ENCODE results near the gene FBN1.

FBN1 gene

GRCh38 chr15:48617619-48618018, 27.9 kb downstream of the FBN1 start:
- no peak for DNase-seq

GRCh38 chr15:48616216-48616615, 29.3 kb downstream of the FBN1 start:
- no peak for DNase-seq

DNA sequence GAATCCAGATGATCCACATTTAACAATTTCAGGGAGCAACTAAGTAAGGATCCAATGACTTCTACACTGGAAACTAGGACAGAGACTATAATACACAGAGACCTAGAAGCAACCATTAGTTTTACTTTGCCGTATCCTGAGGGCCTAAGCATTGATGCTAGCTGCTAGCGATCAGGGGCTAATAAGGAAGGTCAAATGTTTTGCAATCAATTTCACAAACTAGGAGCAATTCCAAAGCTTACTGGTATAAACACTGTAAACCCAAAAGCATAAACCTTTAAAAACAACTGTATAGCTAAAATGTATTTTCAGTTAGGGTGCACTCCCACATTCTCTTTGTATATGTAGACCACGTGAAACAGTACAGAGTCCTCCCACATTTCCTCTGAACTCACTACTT, 31.5 kb downstream of the FBN1 start:
- DNase-seq = no peak

DNA sequence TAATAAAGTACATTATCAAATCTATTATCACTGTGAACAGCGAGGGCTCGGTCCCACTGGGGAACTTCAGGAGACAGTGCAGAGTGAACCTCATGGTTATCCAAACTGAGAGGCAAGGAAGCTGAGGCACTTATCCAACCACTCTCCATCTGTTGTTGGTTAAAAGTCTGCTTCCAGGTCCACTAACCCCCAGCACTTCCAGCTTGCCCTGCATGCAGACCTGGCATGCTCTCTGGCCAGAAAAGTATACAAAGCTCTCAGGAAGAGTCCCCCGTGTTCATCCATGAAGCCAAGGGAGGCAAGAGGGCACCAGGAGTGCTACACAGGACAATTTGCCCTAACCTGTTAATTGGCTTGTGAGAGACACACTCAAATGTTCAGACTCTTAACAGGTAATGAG, 36.0 kb downstream of the FBN1 start:
- no peak for DNase-seq

DNA sequence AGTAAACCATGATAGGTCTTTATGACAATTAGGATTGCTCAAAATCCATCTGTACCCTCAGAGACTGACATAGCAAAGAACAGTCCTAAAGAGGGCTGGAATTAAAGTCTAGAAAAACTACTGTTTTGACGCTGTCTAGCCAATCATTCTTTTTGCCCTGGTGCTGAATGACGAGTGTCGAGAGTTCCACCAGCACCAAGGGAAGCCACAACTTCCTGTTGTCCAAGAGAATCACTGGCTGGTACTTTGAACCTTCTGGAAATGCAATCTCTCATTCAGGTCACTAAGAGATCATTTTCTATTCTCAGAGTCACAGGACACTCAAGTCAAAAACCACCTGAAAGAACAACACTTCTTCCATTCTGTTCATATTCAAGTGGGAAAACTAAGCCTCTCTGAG, 37.7 kb downstream of the FBN1 start:
- DNase-seq = no peak

GRCh38 chr15:48604567-48604966, 40.9 kb downstream of the FBN1 start:
- no peak for DNase-seq

GRCh38 chr15:48603922-48604321, 41.6 kb downstream of the FBN1 start:
- DNase-seq = no peak

DNA sequence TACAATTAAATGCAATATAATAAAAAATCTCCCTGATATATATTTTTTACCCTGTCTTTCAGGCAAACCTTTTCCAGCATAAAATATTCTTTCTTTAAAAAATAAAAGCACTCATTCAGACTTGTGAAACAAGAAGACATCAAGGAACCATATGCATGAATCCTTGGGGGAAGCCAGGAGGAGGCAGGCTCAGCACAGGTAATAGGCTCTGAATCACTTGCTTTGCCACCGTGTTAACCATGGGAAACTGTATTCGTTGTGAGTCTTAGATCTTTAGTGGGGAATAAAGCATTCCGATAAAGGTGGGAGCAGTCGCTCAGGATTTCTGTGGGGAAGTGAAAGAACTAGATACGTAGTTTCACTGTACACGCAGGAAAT, 42.4 kb downstream of the FBN1 start:
- DNase-seq = no peak

DNA sequence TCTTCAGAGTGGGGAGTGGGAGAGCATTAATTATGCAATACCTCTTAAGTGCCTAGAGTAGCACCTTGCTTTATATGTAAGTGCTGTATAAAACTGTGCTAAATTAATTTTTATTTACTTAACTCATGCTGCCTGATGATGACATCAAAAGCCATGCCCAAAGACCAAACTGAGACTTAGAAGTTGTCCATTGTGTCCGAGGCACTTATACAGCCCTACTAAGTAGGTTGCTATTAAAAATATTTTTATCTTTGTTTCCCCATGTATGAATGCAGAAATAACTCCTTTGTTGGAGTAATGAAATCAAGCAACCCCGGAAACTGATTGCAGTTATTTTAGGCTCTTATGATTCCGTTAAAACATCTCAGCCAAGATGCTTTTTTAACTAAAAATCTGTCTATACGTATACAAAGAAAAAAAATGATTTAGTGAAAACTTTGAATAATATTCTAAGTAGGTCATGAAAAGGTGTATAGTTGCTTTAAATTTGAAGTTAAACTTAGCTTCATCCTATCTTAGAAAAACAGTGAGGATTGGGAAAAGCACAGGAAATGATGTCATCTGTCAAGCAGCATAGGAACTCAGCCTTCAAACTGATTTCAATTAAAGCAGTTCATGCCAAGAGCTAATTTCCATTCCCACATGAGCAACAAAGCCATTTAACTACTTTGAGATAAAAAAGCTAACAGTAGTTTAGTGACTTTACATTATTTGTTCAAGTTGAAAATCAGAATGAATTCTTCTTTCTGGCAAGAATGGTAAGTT, 43.0 kb downstream of the FBN1 start:
- no peak for DNase-seq

- DNase-seq = no peak
Measured at GRCh38 chr15:48601095-48601494, 44.4 kb downstream of the FBN1 start.

DNA sequence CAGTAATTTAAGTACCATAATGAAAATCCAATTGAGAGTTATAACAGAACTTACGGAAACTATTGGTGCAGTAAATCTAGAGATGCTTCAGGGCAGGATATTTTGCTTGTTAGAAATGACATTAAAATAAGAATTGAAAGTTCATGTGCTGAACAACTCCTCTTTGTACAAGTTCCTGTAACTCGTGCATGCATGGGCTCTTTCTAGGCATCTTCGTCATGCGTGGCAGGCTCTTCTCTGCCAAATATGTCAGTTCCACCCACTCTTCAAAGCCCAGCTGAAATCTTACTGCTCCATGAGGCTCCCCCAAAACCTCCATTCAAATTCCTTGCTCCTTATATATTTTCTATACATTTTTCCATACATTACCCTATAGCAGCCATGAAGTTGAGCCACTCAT, 48.7 kb downstream of the FBN1 start:
- DNase-seq = no peak

- DNase-seq = no peak
Measured at GRCh38 chr15:48596415-48596814, 49.1 kb downstream of the FBN1 start.

DNA sequence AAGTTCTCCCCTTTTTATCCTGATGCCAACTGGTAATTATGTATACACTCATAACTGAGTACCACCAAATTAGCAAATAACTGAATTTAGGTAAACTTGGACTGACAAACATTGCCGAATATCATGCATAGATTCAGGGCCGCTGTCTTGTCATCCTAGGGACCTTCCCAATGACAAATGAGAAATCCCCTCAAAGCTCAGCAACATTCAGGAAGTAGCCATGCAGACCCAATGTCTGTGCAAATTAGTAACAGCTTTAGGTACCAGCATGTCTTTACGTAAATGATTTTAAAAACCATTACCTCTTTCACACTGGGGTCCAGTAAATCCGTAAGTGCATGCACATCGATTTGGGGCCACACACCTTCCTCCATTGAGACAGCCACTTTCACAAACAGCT, 49.5 kb downstream of the FBN1 start:
- no peak for DNase-seq

DNA sequence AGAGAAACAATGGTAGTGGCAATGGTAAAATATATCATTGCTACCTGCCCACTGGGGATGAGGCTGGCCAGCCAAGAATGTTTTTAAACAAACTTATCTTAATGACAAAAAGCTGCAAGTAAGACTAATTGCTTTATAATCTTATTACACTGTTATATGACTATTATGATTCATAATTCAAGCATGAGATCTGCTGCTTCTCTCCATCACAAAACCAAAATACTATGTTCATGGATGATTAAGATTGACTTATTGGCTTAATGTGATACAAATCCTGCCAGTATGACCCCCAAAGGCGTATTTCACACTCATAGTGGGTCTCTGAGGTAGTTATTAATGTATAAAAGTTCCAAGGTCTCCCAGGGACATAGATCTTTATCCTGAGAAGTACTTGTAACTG, 52.6 kb downstream of the FBN1 start:
- no peak for DNase-seq

DNA sequence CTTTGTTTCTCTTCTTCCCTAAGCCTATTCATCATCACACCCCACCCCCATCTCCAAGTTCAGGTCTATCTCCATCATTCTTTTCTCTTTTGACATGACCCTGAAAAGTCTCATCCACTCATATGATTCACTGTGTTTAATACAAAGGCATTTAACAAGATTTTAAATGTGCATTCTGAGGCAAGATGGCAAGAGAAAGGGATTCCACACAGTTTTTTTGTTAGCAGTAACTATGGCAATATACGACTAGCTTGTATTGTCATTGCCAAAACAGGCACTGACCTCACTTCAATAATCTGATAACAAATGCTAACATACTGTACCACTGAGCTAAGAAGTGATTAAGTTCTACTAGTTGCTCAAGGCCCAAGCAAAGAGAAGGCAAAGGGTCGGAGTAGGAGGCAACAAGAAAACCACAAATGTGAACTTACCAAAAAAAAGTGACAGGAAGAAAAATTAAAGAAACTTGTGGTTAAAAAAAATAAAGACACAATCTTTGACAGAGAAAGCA, 53.2 kb downstream of the FBN1 start:
- no peak for DNase-seq

- no peak for DNase-seq
Measured at GRCh38 chr15:48590723-48591122, 54.8 kb downstream of the FBN1 start.

DNA sequence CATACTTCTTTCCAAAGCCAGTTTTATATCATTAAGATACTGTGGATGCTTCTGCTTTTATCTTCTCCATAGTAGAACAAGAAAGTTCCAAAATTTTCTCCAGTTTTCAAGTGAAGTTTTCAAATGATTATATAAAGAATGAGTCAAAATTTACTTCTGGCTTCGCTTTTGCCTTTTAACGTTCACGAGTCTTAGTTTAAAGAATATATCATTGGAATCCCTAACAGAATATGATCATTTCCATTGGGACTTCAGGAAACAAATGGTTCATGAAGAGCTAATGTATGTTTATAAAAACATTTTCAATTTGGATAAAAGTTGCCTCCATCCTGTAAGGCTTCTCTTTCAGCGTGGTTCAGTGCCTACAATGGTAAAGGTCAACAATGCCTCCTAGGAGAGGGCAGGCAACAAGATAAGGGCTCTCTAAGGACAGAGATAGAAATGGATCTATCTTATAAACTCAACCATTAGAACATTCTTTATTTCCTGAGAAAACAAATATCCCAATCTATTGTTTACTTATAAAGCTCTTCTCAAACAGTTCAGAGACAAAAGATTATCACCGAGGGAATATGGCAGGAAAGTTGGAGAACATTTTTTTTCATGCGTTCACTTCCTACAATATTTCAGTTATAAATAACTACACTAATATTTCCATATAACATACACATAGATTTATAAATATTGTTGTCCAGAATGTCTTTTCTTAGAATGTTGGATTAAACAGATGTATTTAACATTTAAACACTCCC, 60.5 kb downstream of the FBN1 start:
- no peak for DNase-seq

GRCh38 chr15:48584090-48584811, 61.3 kb downstream of the FBN1 start:
- no peak for DNase-seq

GRCh38 chr15:48582452-48583247, 62.9 kb downstream of the FBN1 start:
- DNase-seq = no peak

DNA sequence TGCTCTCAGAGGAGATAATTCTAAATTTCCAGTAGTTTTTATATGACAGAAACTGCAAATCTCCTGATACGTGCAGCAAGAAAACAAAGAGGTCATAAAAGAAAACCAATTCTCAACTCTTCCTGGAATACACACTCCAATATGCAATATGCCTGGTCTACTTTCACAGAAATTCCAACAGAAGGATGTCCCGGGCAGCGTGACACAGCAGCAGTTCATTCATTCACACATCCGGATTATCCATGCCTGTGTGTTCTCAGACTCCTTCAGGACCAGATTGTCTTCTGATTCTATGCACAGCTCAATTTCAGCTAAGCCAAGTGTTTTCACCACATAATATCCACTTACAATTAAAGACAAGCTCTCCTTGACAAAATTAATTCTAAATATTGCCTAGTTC, 64.3 kb downstream of the FBN1 start:
- no peak for DNase-seq

DNA sequence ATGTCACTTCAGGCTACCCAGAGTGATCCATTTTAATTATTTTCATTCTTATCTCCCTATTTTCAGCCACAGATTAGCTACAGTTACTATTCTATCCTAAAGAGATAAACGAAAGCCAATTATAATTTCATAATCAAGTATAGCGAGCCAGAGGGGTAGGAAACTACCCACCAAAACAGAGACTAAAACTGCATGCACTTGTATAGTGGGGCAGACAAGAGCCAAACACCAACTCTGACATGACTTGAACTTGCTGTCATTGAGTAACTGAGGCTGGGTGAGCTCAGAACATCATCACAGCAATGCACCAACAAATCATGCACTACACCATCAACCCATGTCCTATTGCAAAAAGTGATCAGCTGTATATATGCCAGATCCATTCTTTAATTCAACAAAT, 64.8 kb downstream of the FBN1 start:
- DNase-seq = no peak

DNA sequence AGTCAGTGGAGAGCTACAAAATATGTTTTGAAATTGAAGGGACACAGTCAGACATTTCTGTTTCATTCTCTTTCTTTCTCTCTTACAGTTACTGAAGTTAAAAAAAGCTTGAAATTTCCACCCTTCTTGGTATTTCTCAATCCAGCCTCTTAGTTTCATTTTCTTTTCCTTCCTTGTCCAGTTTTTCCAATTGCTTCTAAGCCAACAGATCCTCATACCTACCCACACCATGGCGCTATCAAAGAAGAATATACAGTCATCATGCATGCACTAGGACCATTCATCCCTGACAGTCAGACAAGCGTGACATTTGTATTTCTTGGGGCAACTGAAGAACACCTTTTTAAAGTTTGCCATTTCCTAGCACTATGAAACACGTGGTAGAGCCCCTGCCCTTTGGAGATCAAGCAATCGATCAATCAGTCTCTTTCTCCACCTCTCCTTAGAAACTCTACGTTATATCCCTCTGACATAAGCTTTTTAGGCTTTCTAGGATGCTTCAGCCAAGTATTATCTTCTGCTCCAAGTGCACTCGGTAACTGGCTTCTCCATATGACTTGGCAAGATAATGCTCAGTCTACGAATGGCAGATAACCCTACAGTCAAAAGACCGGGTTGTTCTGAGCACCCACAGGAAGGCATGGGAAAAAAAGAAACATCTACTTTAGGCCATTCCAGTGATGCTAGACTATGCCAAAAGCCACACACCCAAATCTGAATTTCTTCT, 65.4 kb downstream of the FBN1 start:
- DNase-seq = no peak

All from hippocampal formation (tissue), 2 donors.